H1 (cell line): ENCODE results near the gene FCHO1. TPM values are rescaled to one million over a fixed set of nuclear protein-coding genes. Genes with fewer than 3 reads are reported as not detected.

ENCODE experiments used
- E2F6 ChIP-seq: IDR thresholded peaks from 2 replicates; pipeline ENCODE4 v1.6.1; 2012; ENCODE audit warnings: inconsistent platforms
- EGR1 ChIP-seq: IDR thresholded peaks from 2 replicates; pipeline ENCODE4 v1.6.1; 2011; ENCODE audit warnings: low read depth, low read length, borderline replicate concordance
- SIN3A ChIP-seq, 2 experiments: IDR thresholded peaks in 1 of 2; conservative IDR thresholded peaks in 1 of 2; 2 replicates each; pipeline ENCODE4 v1.6.1; 2011 to 2012; ENCODE audit warnings: low read length in 2 of 2, improper control_type of control experiment in 1 of 2, low read depth in 1 of 2, mild to moderate bottlenecking in 1 of 2
- SP4 ChIP-seq: IDR thresholded peaks from 2 replicates; pipeline ENCODE4 v1.6.1; 2012; ENCODE audit warnings: low read length, inconsistent platforms
- polyA plus RNA-seq, 7 experiments: library from polyadenylated mRNA; depleted of rRNA in 3 of 7; stranded (reverse) in 5 of 7; unstranded in 2 of 7; fragments of >200 nt in 5 of 7; fragments of 200-250 nt in 2 of 7; gene quantifications; 1 replicate in 5 of 7; 2 replicates in 1 of 7; 4 replicates in 1 of 7; pipeline versions ENCODE4 v1.2.1 to v1.2.3, GENCODE V29; 2011 to 2013; ENCODE audit warnings: missing spikeins in 2 of 7, mixed read lengths in 2 of 7
- total RNA-seq: library from RNA; stranded (reverse); fragmentation: NEBNext Ultra II Directional; extraction: Animal tissue kit (Norgen Biotek cat#: 25700); gene quantifications from 2 replicates; pipeline ENCODE4 v1.2.1, GENCODE V29; 2021

The FCHO1 gene
- total and polyA plus RNA-seq, 2 of the 8 experiments (the other 6 are each of a cell fraction or from before 2014, with no cell fraction given): 13.0 to 25.9 TPM

DNA sequence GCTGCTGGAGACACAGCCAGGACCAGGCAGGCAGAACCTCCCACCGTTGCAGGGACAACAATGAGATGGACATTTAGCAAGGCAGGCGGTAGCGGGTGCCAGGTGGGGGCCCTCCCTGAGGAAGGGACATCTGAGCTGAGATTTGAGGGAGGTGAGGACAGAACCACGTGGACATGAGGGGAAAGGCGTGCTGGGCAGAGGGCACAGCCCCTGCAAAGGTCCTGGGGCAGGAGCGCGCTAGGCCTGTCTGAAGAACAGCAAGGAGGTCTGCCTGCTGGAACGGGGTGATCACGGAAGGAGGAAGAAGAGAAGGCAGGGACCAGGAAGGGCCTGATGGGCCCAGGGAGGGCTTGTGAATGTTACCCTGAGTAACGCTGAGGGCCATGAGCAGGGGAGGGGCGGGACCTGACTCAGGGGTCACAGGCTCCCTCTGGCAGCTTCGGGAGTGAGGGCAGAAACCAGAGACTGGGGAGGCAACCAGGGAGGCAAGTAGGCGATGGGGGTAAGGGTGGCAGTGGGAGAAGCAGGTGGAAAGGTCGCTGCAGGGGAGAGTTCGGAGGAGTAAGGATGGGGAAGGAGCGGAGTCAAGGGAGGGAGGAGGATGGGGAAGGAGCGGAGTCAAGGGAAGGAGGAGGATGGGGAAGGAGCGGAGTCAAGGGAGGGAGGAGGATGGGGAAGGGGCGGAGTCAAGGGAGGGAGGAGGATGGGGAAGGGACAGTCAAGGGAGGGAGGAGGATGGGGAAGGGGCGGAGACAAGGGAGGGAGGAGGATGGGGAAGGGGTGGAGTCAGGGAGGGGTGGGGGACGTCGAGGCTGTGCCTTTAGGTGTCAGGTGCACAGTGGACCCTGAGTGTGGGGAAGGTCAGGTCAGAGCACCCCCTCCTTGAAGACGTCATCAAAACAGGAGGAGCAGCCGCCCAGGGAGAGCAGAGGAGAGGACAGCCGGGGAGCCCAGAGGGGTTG lies 28.0 kb downstream of the FCHO1 start (continued):
- TF ChIP-seq E2F6 (no peak), SIN3A (conservative IDR thresholded peaks at IDR 0.05 in 1 of 2, IDR thresholded peaks at IDR 0.05 in 1 of 2; ENCODE audit: low read depth in 1 of 2, low read length in 2 of 2) (0 out of 4 replicates have a peak, but pooled peaks of 1 of the 2 experiments have one; percentile 15), SP4 (peak; percentile 65), EGR1 (peak; percentile 59; the same call in 1 of the 2 replicates)
